Heart right ventricle (tissue), 16 donors: ENCODE data around the gene MLEC. TPM values are rescaled to one million over a fixed set of nuclear protein-coding genes. Genes with fewer than 3 reads are reported as not detected.
A peak's percentile ranks its signal among the peaks of the same experiment; 100 is the strongest.

Experiments used
- ATAC-seq, 8 donors: fragments of 200-7000 bp; cut with Tn5 transposase; one replicate each; pipeline ENCODE4 v1.9.1; 2020; ENCODE audit warnings: mild to moderate bottlenecking in 8 of 8, moderate library complexity in 8 of 8, moderate number of reproducible peaks in 1 of 8
- DNase-seq, 2 donors: peaks; one replicate each; pipeline ENCODE4 v3.0.0-alpha.2; 2020
- H3K27ac ChIP-seq, 10 donors: fragments of 200-600 bp; sonication (generic) in 2 of 10; one replicate each; pipeline versions ENCODE4 v1.5.0 to v1.8.0; 2020 to 2022; ENCODE audit warnings: mild to moderate bottlenecking in 3 of 10
- H3K27me3 ChIP-seq, 7 donors: fragments of 200-600 bp; one replicate each; pipeline ENCODE4 v1.8.0; 2021 to 2022; ENCODE audit warnings: mild to moderate bottlenecking in 2 of 7
- H3K36me3 ChIP-seq, 9 donors: fragments of 200-600 bp; sonication (generic) in 1 of 9; one replicate each; pipeline versions ENCODE4 v1.5.0 to v1.8.0; 2020 to 2022; ENCODE audit warnings: mild to moderate bottlenecking in 2 of 9
- H3K4me1 ChIP-seq, 9 donors: fragments of 200-600 bp; sonication (generic) in 1 of 9; one replicate each; pipeline versions ENCODE4 v1.5.0 to v1.8.0; 2020 to 2022; ENCODE audit warnings: mild to moderate bottlenecking in 4 of 9
- H3K4me3 ChIP-seq, 10 donors: fragments of 200-600 bp; sonication (generic) in 2 of 10; one replicate each; pipeline versions ENCODE4 v1.5.0 to v1.8.0; 2020 to 2022; ENCODE audit warnings: mild to moderate bottlenecking in 7 of 10, moderate library complexity in 2 of 10
- H3K9me3 ChIP-seq, 11 donors: fragments of 200-600 bp in 10 of 11; sonication (generic) in 2 of 11; one replicate each; pipeline versions ENCODE4 v1.5.0 to v1.8.0; 2013 to 2022; ENCODE audit warnings: mild to moderate bottlenecking in 2 of 11, control low read depth in 1 of 11, moderate library complexity in 1 of 11
- WGBS, 2 donors: extraction: QIAGEN DNeasy Blood & Tissue Kit; methylation state at CpG; one replicate each; pipeline ENCODE4 v1.1.7; 2013; ENCODE audit warnings: inconsistent platforms in 1 of 2; 5-methylcytosine and 5-hydroxymethylcytosine counted together
- intact Hi-C, 10 donors: fragments of 100-400 bp; cut with DNase I; formaldehyde crosslinking; loops; one replicate each; pipeline versions ENCODE4 v1.11.1 to v1.14.2; 2022
- polyA plus RNA-seq, 2 donors: library from polyadenylated mRNA; stranded (reverse); fragments of 200-250 nt; gene quantifications; one replicate each; pipeline ENCODE4 v1.2.3, GENCODE V29; 2013
- total RNA-seq, 10 donors: library from RNA; stranded (reverse); fragmentation: NEBNext Ultra II Directional in 3 of 10; extraction: Animal tissue kit (Norgen Biotek cat#: 25700) in 3 of 10; gene quantifications; one replicate each; pipeline versions ENCODE4 v1.2.1 to v1.2.4, GENCODE V29; 2021 to 2023
- TF ChIP-seq, protein P1 (sequence below), 9 donors: fragments of 200-600 bp; sonication (generic) in 2 of 9; IDR thresholded peaks; one replicate each; pipeline versions ENCODE4 v1.5.0 to v1.8.0; 2021 to 2022; ENCODE audit warnings: antibody characterized with exemption in 9 of 9, mild to moderate bottlenecking in 5 of 9, moderate library complexity in 1 of 9
- donor health status: Arrhythmogenic right ventricular cardiomyopathy.
- donor health status: ischemic (EF 13 %, LVEDD 7.1; RV severe dilation, severe dysfunction).
- donor health status: healthy with polysubstance abuse.
- donor health status: DM: no; HTN: yes; CAD: no.
- donor health status: DM: no; HTN: no; CAD: no.
- donor health status: ischemic (EF 25% LVEDD 6.9; RV normal size, moderate dysfunction).
- donor health status: ischemic (EF 25% LVEDD 5.7; RV mildly dilated, moderate dysfunction).
- donor health status: healthy.
- donor health status: DM: yes; HTN: yes; CAD: no.
- donor health status: Ischemic cardiomyopathy.
- donor health status: ischemic (EF 35%, LVEDD 5.7; RV mildly dilated, moderate dysfunction).
- donor health status: nonischemic (EF 11% LVEDD 7.7; RV severe dilation, severe dysfunction).
- donor health status: DM: yes; HTN: yes; CAD: no.
- donor health status: PGD.
- donor health status: ischemic (EF 29% LVEDD 5.4; RV normal size, mild dysfunction).
- donor health status: nonischemic (EF 23%, LVEDD 6.1; RV moderate dilation, normal function).

MLEC gene
- total and polyA plus RNA-seq, 12 donors: 35.3 to 179 (median 112) TPM

DNA sequence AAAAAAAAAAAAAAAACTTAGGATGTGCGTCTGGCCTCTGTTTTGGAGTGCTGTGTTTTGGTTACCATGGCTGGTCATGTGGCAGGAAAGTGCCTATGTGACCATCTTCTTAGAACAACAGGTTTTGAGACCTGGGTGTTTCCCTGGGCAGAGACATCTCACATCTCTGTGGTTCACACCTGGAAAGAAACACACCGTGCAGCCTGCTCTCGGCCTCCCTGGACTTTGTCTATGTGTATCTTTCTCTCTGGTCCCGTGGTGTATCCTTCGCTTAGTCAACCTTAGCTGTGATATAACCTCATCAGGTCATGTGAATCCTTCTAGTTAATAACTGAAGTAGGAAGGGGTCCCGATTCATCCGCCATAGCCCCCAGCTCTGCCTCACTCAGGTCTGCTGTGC lies 61.3 kb downstream of the MLEC start:
- Histone ChIP-seq H3K9me3 (no peaks in the 10 kb centered on the region), H3K36me3 (no peaks in the 10 kb centered on the region), H3K27ac (no peak overlapping the region), H3K27me3 (no peaks in the 10 kb centered on the region), H3K4me1 (no peaks in the 10 kb centered on the region), H3K4me3 (no peak overlapping the region)
- intact Hi-C loops: loop anchor here in 1 of 10 donors (10.0 kb wide), 1 partner anchor 227 kb away; the partner anchor contains the start of gene HNF1A
- TF ChIP-seq, protein P1, sequence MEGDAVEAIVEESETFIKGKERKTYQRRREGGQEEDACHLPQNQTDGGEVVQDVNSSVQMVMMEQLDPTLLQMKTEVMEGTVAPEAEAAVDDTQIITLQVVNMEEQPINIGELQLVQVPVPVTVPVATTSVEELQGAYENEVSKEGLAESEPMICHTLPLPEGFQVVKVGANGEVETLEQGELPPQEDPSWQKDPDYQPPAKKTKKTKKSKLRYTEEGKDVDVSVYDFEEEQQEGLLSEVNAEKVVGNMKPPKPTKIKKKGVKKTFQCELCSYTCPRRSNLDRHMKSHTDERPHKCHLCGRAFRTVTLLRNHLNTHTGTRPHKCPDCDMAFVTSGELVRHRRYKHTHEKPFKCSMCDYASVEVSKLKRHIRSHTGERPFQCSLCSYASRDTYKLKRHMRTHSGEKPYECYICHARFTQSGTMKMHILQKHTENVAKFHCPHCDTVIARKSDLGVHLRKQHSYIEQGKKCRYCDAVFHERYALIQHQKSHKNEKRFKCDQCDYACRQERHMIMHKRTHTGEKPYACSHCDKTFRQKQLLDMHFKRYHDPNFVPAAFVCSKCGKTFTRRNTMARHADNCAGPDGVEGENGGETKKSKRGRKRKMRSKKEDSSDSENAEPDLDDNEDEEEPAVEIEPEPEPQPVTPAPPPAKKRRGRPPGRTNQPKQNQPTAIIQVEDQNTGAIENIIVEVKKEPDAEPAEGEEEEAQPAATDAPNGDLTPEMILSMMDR (IDR thresholded peaks at IDR 0.05): no peak
- ATAC-seq (peak in 1 of 8 donors; percentile 42), DNase-seq (no peak)
- WGBS, 2 donors: 88 to 89% methylated on average over 7 of the region's 7 CpGs

DNA sequence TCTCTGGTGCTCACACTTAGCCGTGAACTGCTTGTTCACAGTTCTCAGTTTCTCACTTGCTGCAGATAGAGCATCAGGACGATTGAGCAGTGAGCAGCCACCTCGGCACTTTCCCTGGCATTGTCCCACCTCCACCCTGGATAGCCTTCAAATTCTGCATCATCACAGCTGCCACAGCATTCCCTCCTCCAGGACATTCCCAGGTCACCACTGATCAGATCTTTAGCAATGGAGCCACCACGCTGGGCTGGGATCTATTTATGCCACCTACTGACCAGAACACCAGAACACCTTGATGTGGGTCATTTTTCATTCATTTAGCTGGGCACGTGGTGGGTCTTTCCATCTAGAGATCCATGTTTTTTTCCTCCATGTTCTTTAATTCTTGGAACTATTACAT lies 62.3 kb downstream of the MLEC start:
- ATAC-seq: no peak

DNA sequence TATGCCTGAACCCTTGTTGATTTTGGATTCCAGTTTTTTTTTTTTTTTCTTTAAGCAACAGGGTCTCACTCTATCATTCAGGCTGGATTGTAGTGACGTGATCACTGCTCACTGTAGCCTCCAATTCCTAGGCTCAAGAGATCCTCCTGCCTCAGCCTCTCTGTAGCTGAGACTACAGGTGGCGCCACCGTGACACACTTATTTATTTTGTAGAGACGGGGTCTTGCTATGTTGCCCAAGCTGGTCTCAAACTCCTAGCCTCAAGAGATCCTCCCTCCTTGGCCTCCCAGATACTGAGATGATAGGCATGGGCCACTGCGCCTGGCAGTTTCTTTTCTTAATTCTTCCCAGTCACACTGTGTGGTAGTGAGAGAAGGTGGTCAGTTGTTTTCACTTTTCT lies 63.9 kb downstream of the MLEC start:
- H3K36me3 ChIP-seq: no peaks in the 10 kb centered on the region
- DNase-seq (no peak), ATAC-seq (no peak)
- no peaks in the 10 kb centered on the region for H3K27me3 ChIP-seq
- WGBS, 2 donors: 95% methylated on average over 5 of the region's 5 CpGs
- no peak overlapping the region for H3K4me3 ChIP-seq
- no peak overlapping the region for H3K27ac ChIP-seq
- H3K4me1 ChIP-seq: no peaks in the 10 kb centered on the region
- TF ChIP-seq, protein P1 (IDR thresholded peaks at IDR 0.05): no peak
- H3K9me3 ChIP-seq: peaks cover 0 to 11% (median 0%) of the 10 kb centered on the region in 11 donors
- intact Hi-C loops: loop anchor here in 1 of 10 donors (10.0 kb wide), 1 partner anchor 214 kb away; no protein-coding TSS in a partner anchor

More for the DNA sequence above, 62.3 kb downstream of the MLEC start:
- Histone ChIP-seq H3K9me3 (no peaks in the 10 kb centered on the region), H3K4me1 (no peaks in the 10 kb centered on the region), H3K4me3 (no peak overlapping the region), H3K27ac (no peak overlapping the region), H3K27me3 (no peaks in the 10 kb centered on the region), H3K36me3 (no peaks in the 10 kb centered on the region)
- TF ChIP-seq, protein P1 (IDR thresholded peaks at IDR 0.05): no peak
- intact Hi-C loops: loop anchor here in 1 of 10 donors (10.0 kb wide), 1 partner anchor 226 kb away; the partner anchor contains the start of gene HNF1A
- DNase-seq: no peak
- WGBS, 2 donors: 77 to 84% methylated on average over 5 of the region's 5 CpGs

DNA sequence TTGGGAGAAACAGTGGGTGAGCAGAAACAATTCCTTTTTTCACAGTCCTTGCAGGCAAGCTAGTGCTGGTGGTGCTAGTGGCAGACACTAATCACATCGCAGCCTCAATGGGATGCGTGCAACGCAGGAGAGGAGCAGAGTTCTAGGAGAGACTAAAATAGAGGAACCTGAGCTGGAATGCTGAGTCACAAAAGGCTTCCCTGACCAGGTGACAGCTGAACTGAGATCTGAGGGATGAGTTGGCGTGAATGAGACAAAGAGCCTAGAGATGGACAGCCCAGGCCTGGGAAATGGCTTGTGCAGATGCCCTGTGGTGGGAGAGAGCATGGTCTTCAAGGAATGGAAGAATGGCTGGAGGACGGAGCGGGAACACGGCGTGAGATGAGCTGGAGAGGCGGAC lies 64.4 kb downstream of the MLEC start:
- ATAC-seq: no peak
- DNase-seq: no peak
- Histone ChIP-seq H3K4me3 (no peak overlapping the region), H3K4me1 (no peaks in the 10 kb centered on the region), H3K36me3 (no peaks in the 10 kb centered on the region), H3K9me3 (peaks cover 0 to 11% (median 0%) of the 10 kb centered on the region in 11 donors), H3K27me3 (no peaks in the 10 kb centered on the region), H3K27ac (no peak overlapping the region)
- TF ChIP-seq, protein P1 (IDR thresholded peaks at IDR 0.05): no peak
- intact Hi-C loops: loop anchor here in 1 of 10 donors (10.0 kb wide), 1 partner anchor 213 kb away; no protein-coding TSS in a partner anchor
- 97 to 98% methylated on average over 9 of the region's 9 CpGs for WGBS, 2 donors

Other genes with a start within 250 kb of the MLEC start
- gene COX6A1, start 249.0 kb upstream of the MLEC start, total RNA-seq: 100 to 1,000 TPM; 101 to 180 (median 151) TPM
- gene COX6A1, start 249.0 kb upstream of the MLEC start, polyA plus RNA-seq: 100 to 1,000 TPM; 531 to 859 TPM
- gene TRIAP1, start 240.8 kb upstream of the MLEC start, total RNA-seq: 10 to 100 TPM; 10.1 to 18.4 (median 13.0) TPM
- 10 to 100 TPM; 12.0 to 28.9 TPM for gene TRIAP1, start 240.8 kb upstream of the MLEC start, polyA plus RNA-seq
- 10 to 100 TPM in 7 of 10 donors, 1 to 10 TPM in 3; 6.4 to 17.0 (median 11.1) TPM for gene GATC, start 240.7 kb upstream of the MLEC start, total RNA-seq
- 1 to 10 TPM; 6.0 to 7.3 TPM for gene GATC, start 240.7 kb upstream of the MLEC start, polyA plus RNA-seq
- 10 to 100 TPM; 25.4 to 54.7 (median 32.0) TPM for gene SRSF9, start 217.4 kb upstream of the MLEC start, total RNA-seq
- gene SRSF9, start 217.4 kb upstream of the MLEC start, polyA plus RNA-seq: 10 to 100 TPM; 29.8 to 42.9 TPM
- gene DYNLL1, start 191.0 kb upstream of the MLEC start, total RNA-seq: 100 to 1,000 TPM in 9 of 10 donors, 10 to 100 TPM in 1; 94.0 to 227 (median 120) TPM
- 100 to 1,000 TPM; 136 to 352 TPM for gene DYNLL1, start 191.0 kb upstream of the MLEC start, polyA plus RNA-seq
- 10 to 100 TPM; 32.0 to 56.0 (median 43.6) TPM for gene COQ5, start 158.0 kb upstream of the MLEC start, total RNA-seq
- 10 to 100 TPM; 32.5 to 64.5 TPM for gene COQ5, start 158.0 kb upstream of the MLEC start, polyA plus RNA-seq
- gene RNF10, start 152.8 kb upstream of the MLEC start, total RNA-seq: 100 to 1,000 TPM; 228 to 359 (median 271) TPM
- gene RNF10, start 152.8 kb upstream of the MLEC start, polyA plus RNA-seq: 100 to 1,000 TPM; 218 to 778 TPM
- gene POP5, start 105.7 kb upstream of the MLEC start, total RNA-seq: 10 to 100 TPM; 21.1 to 49.9 (median 36.9) TPM
- 10 to 100 TPM; 31.7 to 59.6 TPM for gene POP5, start 105.7 kb upstream of the MLEC start, polyA plus RNA-seq
- 1 to 10 TPM; 1.3 to 8.7 (median 3.0) TPM for gene CABP1, start 46.5 kb upstream of the MLEC start, total RNA-seq
- 10 to 100 TPM in 1 of 2 donors, 1 to 10 TPM in 1; 3.3 to 12.0 TPM for gene CABP1, start 46.5 kb upstream of the MLEC start, polyA plus RNA-seq
- gene UNC119B, start 23.3 kb downstream of the MLEC start, total RNA-seq: 10 to 100 TPM in 5 of 10 donors, 1 to 10 TPM in 5; 5.9 to 15.4 (median 9.6) TPM
- gene UNC119B, start 23.3 kb downstream of the MLEC start, polyA plus RNA-seq: 1 to 10 TPM; 5.0 to 9.5 TPM
- 100 to 1,000 TPM in 1 of 10 donors, 10 to 100 TPM in 9; 67.0 to 119 (median 77.9) TPM for gene ACADS, start 38.7 kb downstream of the MLEC start, total RNA-seq
- gene ACADS, start 38.7 kb downstream of the MLEC start, polyA plus RNA-seq: 10 to 100 TPM; 64.4 to 69.0 TPM
- gene SPPL3, start 217.2 kb downstream of the MLEC start, total RNA-seq: 10 to 100 TPM; 26.6 to 45.0 (median 36.2) TPM
- gene SPPL3, start 217.2 kb downstream of the MLEC start, polyA plus RNA-seq: 10 to 100 TPM in 1 of 2 donors, 1 to 10 TPM in 1; 9.7 to 12.3 TPM